Lung microvascular endothelial cell (primary cell): Measurements from ENCODE around the gene FAM20C. TPM values are rescaled to one million over a fixed set of nuclear protein-coding genes. Genes with fewer than 3 reads are reported as not detected.
A peak's percentile ranks its signal among the peaks of the same experiment; 100 is the strongest.

Experiments used
- DNase-seq, 2 donors: peaks; one replicate each; pipeline versions ENCODE4 v3.0.0 to v3.0.0-alpha.2; 2010; ENCODE audit warnings: low read depth in 2 of 2
- total RNA-seq: library from RNA; depleted of rRNA; stranded (reverse); fragments of >200 nt; gene quantifications from 2 replicates; pipeline ENCODE4 v1.2.1, GENCODE V29; 2014

FAM20C gene
- total RNA-seq, 1 donor from 2014 or later, result 0.79 TPM

GRCh38 chr7:266851-267840, 74.8 kb downstream of the FAM20C start:
- peak in 1 of 2 donors; percentile 9 for DNase-seq

GRCh38 chr7:268991-269390, 76.6 kb downstream of the FAM20C start:
- no peak for DNase-seq

- no peak for DNase-seq
Measured at GRCh38 chr7:269721-270120, 77.3 kb downstream of the FAM20C start.

- DNase-seq, result no peak
Measured at GRCh38 chr7:270351-270983, 78.1 kb downstream of the FAM20C start.

- DNase-seq, result no peak
Measured at GRCh38 chr7:271266-272107, 79.1 kb downstream of the FAM20C start.

GRCh38 chr7:272108-272615, 79.8 kb downstream of the FAM20C start:
- no peak for DNase-seq

GRCh38 chr7:272631-273030, 80.3 kb downstream of the FAM20C start:
- no peak for DNase-seq

GRCh38 chr7:273327-273726, 81.0 kb downstream of the FAM20C start:
- DNase-seq, result no peak

GRCh38 chr7:274266-274665, 81.9 kb downstream of the FAM20C start:
- DNase-seq, result no peak

GRCh38 chr7:276230-276835, 84.0 kb downstream of the FAM20C start:
- no peak for DNase-seq

GRCh38 chr7:277228-277627, 84.9 kb downstream of the FAM20C start:
- DNase-seq, result no peak

GRCh38 chr7:278081-278480, 85.7 kb downstream of the FAM20C start:
- DNase-seq, result no peak

GRCh38 chr7:279821-280220, 87.5 kb downstream of the FAM20C start:
- DNase-seq, result no peak

- DNase-seq, result no peak
Measured at GRCh38 chr7:280461-280860, 88.1 kb downstream of the FAM20C start.

- DNase-seq, result no peak
Measured at GRCh38 chr7:281637-282036, 89.3 kb downstream of the FAM20C start.

GRCh38 chr7:282621-283020, 90.2 kb downstream of the FAM20C start:
- DNase-seq, result no peak

- no peak for DNase-seq
Measured at GRCh38 chr7:284762-285722, 92.7 kb downstream of the FAM20C start.

GRCh38 chr7:285731-286130, 93.4 kb downstream of the FAM20C start:
- no peak for DNase-seq

GRCh38 chr7:286266-286665, 93.9 kb downstream of the FAM20C start:
- no peak for DNase-seq

- no peak for DNase-seq
Measured at GRCh38 chr7:288671-289101, 96.3 kb downstream of the FAM20C start.
